NB4 (cell line): ENCODE data around the gene LRBA.

ENCODE experiments used
- DNase-seq: peaks from one replicate; pipeline ENCODE4 v3.0.0; 2010; ENCODE audit warnings: low read depth
- H3K4me3 ChIP-seq: one replicate; pipeline ENCODE4 v1.5.1; 2011; ENCODE audit warnings: mild to moderate bottlenecking, low read depth, low read length, moderate library complexity
- MAX ChIP-seq: IDR thresholded peaks from 2 replicates; pipeline ENCODE4 v1.6.1; 2011; ENCODE audit warnings: low read depth, low read length
- MYC ChIP-seq: IDR thresholded peaks from 2 replicates; pipeline ENCODE4 v1.6.1; 2011; ENCODE audit warnings: low read depth, low read length
- POLR2A ChIP-seq: IDR thresholded peaks from 2 replicates; pipeline ENCODE4 v1.6.1; 2011; ENCODE audit warnings: mild to moderate bottlenecking; ENCODE audit not compliant: insufficient read length; ENCODE audit errors: extremely low read depth
- TF ChIP-seq, protein P1 (sequence below): IDR thresholded peaks from one replicate; pipeline ENCODE4 v1.5.1; 2012; ENCODE audit warnings: low read depth, low read length

LRBA gene

DNA sequence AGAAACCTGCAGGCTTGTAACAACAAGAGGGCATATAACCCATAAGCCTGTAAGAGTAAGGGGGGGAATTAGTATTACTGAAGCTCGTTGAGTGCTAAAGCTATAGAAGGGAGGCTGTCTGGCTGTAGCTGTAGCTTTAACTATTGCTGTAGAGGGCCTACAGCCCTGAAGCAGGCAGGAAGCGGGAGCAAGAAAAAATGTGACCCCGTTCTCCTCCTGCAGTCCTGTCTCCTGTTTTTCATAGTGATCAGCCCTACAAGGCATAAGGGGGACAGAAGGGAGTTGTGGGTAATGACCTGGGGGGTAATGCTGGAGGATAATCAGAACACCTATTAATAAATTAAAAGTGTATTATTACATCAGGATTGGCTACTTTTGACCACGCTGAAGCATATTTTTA is 640.1 kb downstream of the LRBA start:
- H3K4me3 ChIP-seq, result no peak overlapping the region
- TF ChIP-seq, protein P1, sequence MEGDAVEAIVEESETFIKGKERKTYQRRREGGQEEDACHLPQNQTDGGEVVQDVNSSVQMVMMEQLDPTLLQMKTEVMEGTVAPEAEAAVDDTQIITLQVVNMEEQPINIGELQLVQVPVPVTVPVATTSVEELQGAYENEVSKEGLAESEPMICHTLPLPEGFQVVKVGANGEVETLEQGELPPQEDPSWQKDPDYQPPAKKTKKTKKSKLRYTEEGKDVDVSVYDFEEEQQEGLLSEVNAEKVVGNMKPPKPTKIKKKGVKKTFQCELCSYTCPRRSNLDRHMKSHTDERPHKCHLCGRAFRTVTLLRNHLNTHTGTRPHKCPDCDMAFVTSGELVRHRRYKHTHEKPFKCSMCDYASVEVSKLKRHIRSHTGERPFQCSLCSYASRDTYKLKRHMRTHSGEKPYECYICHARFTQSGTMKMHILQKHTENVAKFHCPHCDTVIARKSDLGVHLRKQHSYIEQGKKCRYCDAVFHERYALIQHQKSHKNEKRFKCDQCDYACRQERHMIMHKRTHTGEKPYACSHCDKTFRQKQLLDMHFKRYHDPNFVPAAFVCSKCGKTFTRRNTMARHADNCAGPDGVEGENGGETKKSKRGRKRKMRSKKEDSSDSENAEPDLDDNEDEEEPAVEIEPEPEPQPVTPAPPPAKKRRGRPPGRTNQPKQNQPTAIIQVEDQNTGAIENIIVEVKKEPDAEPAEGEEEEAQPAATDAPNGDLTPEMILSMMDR, result no peak
- no peak for DNase-seq

DNA sequence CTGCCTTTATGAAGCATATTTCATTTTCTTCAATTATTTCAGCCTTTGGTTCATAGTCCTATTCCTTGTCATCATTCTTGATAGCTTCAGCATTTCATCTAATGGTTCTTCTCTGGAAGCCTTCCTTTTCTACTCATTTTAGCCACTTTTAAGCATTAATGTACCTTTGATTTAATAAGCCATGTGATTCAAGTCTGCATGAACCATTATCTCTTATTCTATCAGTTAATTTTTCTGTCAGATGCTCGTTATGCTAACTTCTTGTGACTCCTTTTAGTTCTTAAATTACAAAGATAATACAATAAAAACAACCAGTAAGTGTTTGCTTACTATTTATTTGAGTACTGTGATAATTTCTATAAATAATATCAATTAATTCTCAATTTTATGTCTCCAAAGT is 643.2 kb downstream of the LRBA start:
- DNase-seq, result no peak
- TF ChIP-seq, protein P1, result no peak
- TF ChIP-seq MAX, result no peak
- TF ChIP-seq MYC, result no peak
- TF ChIP-seq POLR2A, result no peak
- no peak overlapping the region for H3K4me3 ChIP-seq

DNA sequence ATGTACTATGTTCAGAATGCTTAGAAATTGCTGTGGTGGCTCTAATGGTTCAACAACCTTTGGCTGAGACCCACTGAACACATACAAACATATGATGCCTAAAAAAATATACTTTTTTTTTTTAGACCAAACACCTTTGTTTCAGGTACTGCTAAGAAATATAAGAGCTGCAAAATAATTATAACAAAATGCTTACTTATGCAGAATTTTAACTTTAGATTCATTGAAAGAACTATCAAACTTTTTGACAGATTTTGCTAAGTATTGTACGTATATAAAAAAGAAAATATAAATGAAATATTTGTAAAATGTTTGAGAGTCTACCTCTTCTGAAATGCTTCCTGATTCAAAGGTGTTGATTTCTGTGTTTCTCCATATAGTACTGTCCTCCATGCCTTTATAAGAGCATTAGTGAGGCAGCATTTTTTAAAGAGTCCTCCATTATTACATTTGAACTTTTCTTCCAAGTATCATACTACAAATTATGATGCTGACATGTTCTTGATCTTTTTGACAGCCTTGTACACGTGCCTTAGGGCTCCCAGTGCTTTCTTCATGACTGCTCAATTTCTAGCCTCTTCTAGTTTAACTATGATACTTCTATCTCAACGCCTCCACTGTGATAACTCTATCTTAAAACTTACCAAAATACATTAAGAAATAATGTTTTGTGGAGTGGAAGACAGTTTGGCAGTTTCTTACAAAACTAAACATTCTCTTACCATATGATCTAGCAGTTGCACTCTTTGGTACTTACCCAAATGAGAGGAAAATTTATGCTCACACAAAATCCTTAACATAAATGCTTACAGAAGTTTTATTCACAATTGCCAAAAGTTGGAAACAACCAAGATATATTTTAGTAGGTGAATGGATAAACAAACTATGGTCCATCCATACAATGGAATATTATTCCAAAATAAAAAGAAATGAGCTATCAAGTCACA is 645.4 kb downstream of the LRBA start:
- no peak for TF ChIP-seq MAX
- TF ChIP-seq MYC, result no peak
- no peak for TF ChIP-seq POLR2A
- TF ChIP-seq, protein P1, result no peak

GRCh38 chr4:150368667-150369066 is 646.4 kb downstream of the LRBA start:
- DNase-seq, result no peak

More for the DNA sequence above, 645.4 kb downstream of the LRBA start:
- no peak overlapping the region for H3K4me3 ChIP-seq
- no peak for DNase-seq

GRCh38 chr4:150367326-150367725 is 647.8 kb downstream of the LRBA start:
- no peak overlapping the region for H3K4me3 ChIP-seq
- DNase-seq, result no peak
- TF ChIP-seq MYC (no peak), MAX (no peak), POLR2A (no peak)
- TF ChIP-seq, protein P1, result no peak

More at GRCh38 chr4:150368667-150369066, 646.4 kb downstream of the LRBA start:
- TF ChIP-seq MAX (no peak), POLR2A (no peak), MYC (no peak)
- TF ChIP-seq, protein P1, result no peak
- H3K4me3 ChIP-seq, result no peak overlapping the region

- TF ChIP-seq MYC (no peak), MAX (no peak), POLR2A (no peak)
- TF ChIP-seq, protein P1, result no peak
- no peak overlapping the region for H3K4me3 ChIP-seq
- no peak for DNase-seq
Measured at GRCh38 chr4:150366487-150366999, 648.5 kb downstream of the LRBA start.
